GM12892 (cell line): ENCODE measurements around the gene TMCC2.

Experiments used
- POLR2AphosphoS5 ChIP-seq: IDR thresholded peaks from 2 replicates; pipeline ENCODE4 v1.6.1; 2011; ENCODE audit warnings: low read depth, low read length, control low read depth
- TAF1 ChIP-seq: IDR thresholded peaks from 2 replicates; pipeline ENCODE4 v1.6.1; 2011; ENCODE audit warnings: low read depth, mild to moderate bottlenecking, control low read depth, low read length, borderline replicate concordance

GRCh38 chr1:205274041-205274691 is 46.4 kb downstream of the TMCC2 start:
- no peak for TF ChIP-seq TAF1
- TF ChIP-seq POLR2AphosphoS5 = no peak
